Panc1 (cell line): ENCODE data around the gene CTNNBIP1.

Experiments used
- CTCF ChIP-seq: fragments of 450-650 bp; IDR thresholded peaks from 2 replicates; pipeline ENCODE4 v1.5.1; 2017; ENCODE audit warnings: mild to moderate bottlenecking
- POLR2AphosphoS5 ChIP-seq: IDR thresholded peaks from 2 replicates; pipeline ENCODE4 v1.6.1; 2012; ENCODE audit warnings: mild to moderate bottlenecking, low read depth, low read length, moderate library complexity
- SIN3A ChIP-seq: IDR thresholded peaks from 2 replicates; pipeline ENCODE4 v1.6.1; 2012; ENCODE audit warnings: low read depth, mild to moderate bottlenecking, low read length, moderate library complexity, borderline replicate concordance; ENCODE audit not compliant: insufficient read depth
- TCF7L2 ChIP-seq: IDR thresholded peaks from 2 replicates; pipeline ENCODE4 v1.6.1; 2011; ENCODE audit warnings: mild to moderate bottlenecking, low read depth, low read length, inconsistent platforms
- TF ChIP-seq, protein P1 (sequence below), 2 experiments: IDR thresholded peaks; 2 replicates each; pipeline ENCODE4 v1.6.1; 2011 to 2012; ENCODE audit warnings: low read depth in 2 of 2, control low read depth in 1 of 2, low read length in 1 of 2, mild to moderate bottlenecking in 1 of 2, moderate library complexity in 1 of 2; ENCODE audit not compliant: insufficient read depth in 1 of 2

DNA sequence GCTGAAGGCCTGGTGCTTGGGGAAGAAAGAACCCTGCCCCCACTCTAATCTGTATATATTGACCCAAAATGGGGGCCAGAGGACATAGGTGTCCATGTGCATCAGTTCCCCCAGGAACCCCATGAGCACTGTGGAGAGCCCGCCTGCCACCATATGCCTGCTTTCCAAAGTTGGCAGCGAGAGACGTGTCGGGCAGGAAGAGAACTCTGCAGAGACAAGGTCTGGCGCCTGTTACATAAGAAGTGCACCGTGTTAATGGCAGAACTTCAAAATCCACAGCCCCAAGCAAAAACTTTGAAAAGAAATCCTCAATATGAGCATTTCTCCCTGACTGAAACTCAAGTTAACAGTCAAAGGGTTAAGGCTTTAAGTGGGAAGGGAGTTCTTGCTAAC lies 8.0 kb downstream of the CTNNBIP1 start:
- TF ChIP-seq CTCF = no peak
- no peak for TF ChIP-seq POLR2AphosphoS5
- no peak for TF ChIP-seq SIN3A
- TF ChIP-seq, protein P1, sequence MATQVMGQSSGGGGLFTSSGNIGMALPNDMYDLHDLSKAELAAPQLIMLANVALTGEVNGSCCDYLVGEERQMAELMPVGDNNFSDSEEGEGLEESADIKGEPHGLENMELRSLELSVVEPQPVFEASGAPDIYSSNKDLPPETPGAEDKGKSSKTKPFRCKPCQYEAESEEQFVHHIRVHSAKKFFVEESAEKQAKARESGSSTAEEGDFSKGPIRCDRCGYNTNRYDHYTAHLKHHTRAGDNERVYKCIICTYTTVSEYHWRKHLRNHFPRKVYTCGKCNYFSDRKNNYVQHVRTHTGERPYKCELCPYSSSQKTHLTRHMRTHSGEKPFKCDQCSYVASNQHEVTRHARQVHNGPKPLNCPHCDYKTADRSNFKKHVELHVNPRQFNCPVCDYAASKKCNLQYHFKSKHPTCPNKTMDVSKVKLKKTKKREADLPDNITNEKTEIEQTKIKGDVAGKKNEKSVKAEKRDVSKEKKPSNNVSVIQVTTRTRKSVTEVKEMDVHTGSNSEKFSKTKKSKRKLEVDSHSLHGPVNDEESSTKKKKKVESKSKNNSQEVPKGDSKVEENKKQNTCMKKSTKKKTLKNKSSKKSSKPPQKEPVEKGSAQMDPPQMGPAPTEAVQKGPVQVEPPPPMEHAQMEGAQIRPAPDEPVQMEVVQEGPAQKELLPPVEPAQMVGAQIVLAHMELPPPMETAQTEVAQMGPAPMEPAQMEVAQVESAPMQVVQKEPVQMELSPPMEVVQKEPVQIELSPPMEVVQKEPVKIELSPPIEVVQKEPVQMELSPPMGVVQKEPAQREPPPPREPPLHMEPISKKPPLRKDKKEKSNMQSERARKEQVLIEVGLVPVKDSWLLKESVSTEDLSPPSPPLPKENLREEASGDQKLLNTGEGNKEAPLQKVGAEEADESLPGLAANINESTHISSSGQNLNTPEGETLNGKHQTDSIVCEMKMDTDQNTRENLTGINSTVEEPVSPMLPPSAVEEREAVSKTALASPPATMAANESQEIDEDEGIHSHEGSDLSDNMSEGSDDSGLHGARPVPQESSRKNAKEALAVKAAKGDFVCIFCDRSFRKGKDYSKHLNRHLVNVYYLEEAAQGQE (IDR thresholded peaks at IDR 0.05; ENCODE audit: insufficient read depth in 1 of 2, low read depth in 2 of 2, low read length in 1 of 2) = no peak
- no peak for TF ChIP-seq TCF7L2
